Measurements from ENCODE around the gene WDR4. TPM values are rescaled to one million over a fixed set of nuclear protein-coding genes. Genes with fewer than 3 reads are reported as not detected.
"Not testable (repeated sequence)": the region's sequence is repeated elsewhere in the genome, so short reads cannot be mapped to it uniquely, and the experiment has no call there.

The WDR4 gene
- total RNA-seq, 4 donors from 2014 or later, result 13.0 to 30.6 (median 17.4) TPM

DNA sequence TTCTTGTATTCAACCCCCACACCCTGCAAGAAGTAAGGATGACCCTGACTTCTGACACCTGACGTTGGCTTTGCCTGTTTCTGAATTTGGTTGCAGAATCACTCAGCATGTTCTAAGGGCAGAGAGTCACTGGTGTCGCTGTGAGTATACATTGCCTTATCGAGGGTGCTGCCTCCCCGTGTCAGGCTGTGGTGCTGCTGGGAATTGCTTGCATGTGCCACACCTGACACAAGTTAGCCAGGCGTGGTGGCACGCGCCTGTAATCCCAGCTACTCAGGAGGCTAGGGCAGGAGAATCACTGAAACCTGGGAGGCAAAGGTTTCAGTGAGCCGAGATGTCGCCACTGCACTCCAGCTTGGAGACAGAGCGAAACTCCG, 45.9 kb downstream of the WDR4 start:
- no peak overlapping the region for H3K27ac ChIP-seq
- no peak for TF ChIP-seq POLR2A (IDR thresholded peaks at IDR 0.05)
- TF ChIP-seq, protein P1, sequence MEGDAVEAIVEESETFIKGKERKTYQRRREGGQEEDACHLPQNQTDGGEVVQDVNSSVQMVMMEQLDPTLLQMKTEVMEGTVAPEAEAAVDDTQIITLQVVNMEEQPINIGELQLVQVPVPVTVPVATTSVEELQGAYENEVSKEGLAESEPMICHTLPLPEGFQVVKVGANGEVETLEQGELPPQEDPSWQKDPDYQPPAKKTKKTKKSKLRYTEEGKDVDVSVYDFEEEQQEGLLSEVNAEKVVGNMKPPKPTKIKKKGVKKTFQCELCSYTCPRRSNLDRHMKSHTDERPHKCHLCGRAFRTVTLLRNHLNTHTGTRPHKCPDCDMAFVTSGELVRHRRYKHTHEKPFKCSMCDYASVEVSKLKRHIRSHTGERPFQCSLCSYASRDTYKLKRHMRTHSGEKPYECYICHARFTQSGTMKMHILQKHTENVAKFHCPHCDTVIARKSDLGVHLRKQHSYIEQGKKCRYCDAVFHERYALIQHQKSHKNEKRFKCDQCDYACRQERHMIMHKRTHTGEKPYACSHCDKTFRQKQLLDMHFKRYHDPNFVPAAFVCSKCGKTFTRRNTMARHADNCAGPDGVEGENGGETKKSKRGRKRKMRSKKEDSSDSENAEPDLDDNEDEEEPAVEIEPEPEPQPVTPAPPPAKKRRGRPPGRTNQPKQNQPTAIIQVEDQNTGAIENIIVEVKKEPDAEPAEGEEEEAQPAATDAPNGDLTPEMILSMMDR (IDR thresholded peaks at IDR 0.05), result no peak
- no peak for TF ChIP-seq EP300 (IDR thresholded peaks at IDR 0.05)
- peaks cover 0 to 5% (median 0%) of the 10 kb centered on the region in 4 donors for H3K4me1 ChIP-seq
- H3K4me3 ChIP-seq, result no peak overlapping the region
- peaks cover 0 to 38% of the 10 kb centered on the region in 2 donors for H3K27me3 ChIP-seq
- no peaks in the 10 kb centered on the region for H3K36me3 ChIP-seq
- no peak for DNase-seq (ENCODE audit: low spot score in 2 of 2)
- no peaks in the 10 kb centered on the region for H3K9me3 ChIP-seq
- 49 to 56% methylated on average over 11 of the region's 11 CpGs for WGBS, 2 donors

DNA sequence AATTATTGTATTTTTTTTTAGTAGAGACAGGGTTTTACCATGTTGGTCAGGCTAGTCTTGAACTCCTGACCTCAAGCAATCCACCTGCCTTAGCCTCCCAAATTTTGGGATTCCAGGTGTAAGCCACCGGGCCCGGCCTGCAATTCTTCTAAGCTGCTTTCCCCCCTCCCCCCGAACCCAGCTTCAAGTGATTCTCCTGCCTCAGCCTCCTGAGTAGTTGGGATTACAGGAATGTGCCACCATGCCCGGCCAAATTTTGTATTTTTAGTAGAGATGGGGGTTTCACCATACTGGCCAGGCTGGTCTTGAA, 47.1 kb downstream of the WDR4 start:
- not testable (repeated sequence) for H3K27ac ChIP-seq; H3K9me3 ChIP-seq; H3K4me1 ChIP-seq; H3K4me3 ChIP-seq; H3K36me3 ChIP-seq; DNase-seq (ENCODE audit: low spot score in 2 of 2)
- H3K27me3 ChIP-seq, result peaks cover 0 to 49% of the 10 kb centered on the region in 2 donors
- 86 to 92% methylated on average over 4 of the region's 4 CpGs for WGBS, 2 donors

DNA sequence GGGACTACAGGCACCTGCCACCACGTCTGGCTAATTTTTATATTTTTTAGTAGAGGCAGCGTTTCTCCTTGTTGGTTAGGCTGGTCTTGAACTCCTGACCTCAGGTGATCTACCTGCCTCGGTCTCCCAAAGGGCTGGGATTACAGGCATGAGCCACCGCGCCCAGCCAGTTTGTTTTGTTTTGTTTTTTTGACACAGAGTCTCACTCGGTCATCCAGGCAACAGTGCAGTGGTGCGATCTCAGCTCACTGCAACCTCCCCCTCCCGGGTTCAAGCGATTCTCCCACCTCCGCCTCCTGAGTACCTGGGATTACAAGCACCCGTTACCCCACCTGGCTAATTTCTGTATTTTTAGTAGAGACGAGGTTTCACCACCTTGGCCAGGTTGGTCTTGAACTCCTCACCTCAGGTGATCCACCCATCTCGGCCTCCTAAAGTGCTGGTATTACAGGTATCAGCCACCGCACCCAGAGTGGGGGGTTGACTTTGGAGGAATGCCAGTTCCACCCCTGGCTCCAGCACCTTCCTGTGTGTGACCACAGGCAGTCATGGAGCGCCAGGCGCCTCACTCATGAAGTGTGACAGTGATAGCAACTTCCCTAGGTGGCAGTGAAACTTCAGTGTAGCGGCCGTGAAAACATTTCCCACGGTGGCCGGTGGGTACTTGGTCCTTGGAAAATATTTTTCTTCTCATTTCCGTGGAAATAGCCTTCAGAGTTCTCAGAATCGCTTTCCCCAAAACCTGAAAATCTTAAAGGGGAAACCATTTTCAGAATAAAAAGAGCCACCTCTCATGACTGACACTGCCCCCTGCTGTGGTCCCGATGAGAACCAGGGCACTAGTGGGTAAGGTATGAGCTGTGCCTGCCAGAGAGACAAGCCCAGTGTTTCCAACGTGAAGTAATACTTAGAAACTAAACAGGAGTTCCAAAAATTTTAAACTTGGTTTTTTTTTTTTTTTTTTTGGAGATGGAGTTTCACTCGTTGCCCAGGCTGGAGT, 48.6 kb downstream of the WDR4 start:
- DNase-seq (ENCODE audit: low spot score in 2 of 2), result no peak
- WGBS, 2 donors, result 69 to 78% methylated on average over 25 of the region's 25 CpGs
- peaks cover 0 to 57% of the 10 kb centered on the region in 2 donors for H3K27me3 ChIP-seq
- no peak overlapping the region for H3K4me3 ChIP-seq
- no peak overlapping the region for H3K27ac ChIP-seq
- H3K36me3 ChIP-seq, result no peaks in the 10 kb centered on the region
- peaks cover 0 to 5% (median 0%) of the 10 kb centered on the region in 4 donors for H3K4me1 ChIP-seq
- peaks cover 0 to 9% (median 0%) of the 10 kb centered on the region in 4 donors for H3K9me3 ChIP-seq
- TF ChIP-seq, protein P1 (IDR thresholded peaks at IDR 0.05), result no peak
- TF ChIP-seq POLR2A (IDR thresholded peaks at IDR 0.05) (no peak), EP300 (IDR thresholded peaks at IDR 0.05) (no peak)

DNA sequence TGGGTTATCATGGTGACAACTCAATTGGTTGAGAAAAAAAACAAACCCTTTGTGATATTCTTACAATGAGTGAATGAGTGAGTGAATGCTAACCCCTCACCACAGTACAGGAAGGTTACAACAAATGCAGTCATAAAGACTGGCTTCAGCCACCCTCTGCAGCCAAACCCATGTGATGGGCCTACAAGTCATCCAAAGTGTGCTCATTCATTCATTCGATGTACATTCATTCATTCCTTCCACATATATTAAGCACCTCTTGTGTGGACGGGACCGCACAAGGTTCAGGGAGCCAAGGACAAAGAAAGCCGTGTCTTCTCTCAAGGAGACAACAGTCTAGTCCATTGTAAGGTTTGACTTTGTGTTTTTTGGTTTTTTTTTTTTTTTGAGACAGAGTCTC, 49.4 kb downstream of the WDR4 start:
- H3K36me3 ChIP-seq, result no peaks in the 10 kb centered on the region
- no peak overlapping the region for H3K27ac ChIP-seq
- no peak for DNase-seq (ENCODE audit: low spot score in 2 of 2)
- WGBS, 2 donors, result 87 to 89% methylated on average over 4 of the region's 4 CpGs
- no peak overlapping the region for H3K4me3 ChIP-seq
- TF ChIP-seq EP300 (IDR thresholded peaks at IDR 0.05), result no peak
- no peak for TF ChIP-seq POLR2A (IDR thresholded peaks at IDR 0.05)
- TF ChIP-seq, protein P1 (IDR thresholded peaks at IDR 0.05), result no peak
- peaks cover 0 to 9% (median 0%) of the 10 kb centered on the region in 4 donors for H3K9me3 ChIP-seq
- peaks cover 0 to 5% (median 0%) of the 10 kb centered on the region in 4 donors for H3K4me1 ChIP-seq
- H3K27me3 ChIP-seq, result peaks cover 0 to 57% of the 10 kb centered on the region in 2 donors

DNA sequence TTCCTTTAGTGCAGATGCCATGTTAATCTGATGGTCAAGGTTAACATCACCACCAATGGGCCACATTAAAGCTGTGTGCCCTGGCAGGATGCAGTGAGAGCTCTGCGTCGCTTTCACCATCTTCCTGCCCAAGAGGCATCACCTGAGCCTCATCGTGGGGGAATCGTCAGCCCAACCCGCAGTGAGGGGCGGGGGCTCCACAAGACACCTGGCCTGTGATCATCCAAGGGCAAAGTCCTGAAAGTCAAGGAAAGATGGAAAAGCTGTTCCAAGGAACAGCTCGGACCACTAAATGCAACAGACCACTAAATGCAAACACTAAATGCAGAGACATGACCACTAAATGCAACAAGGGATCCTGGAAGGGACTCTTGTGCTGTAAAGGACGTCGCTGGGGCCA, 49.9 kb downstream of the WDR4 start:
- Histone ChIP-seq H3K27ac (no peak overlapping the region), H3K36me3 (no peaks in the 10 kb centered on the region), H3K9me3 (peaks cover 0 to 9% (median 0%) of the 10 kb centered on the region in 4 donors), H3K27me3 (peaks cover 0 to 57% of the 10 kb centered on the region in 2 donors), H3K4me3 (no peak overlapping the region), H3K4me1 (peaks cover 0 to 5% (median 0%) of the 10 kb centered on the region in 4 donors)
- WGBS, 2 donors, result 86 to 92% methylated on average over 9 of the region's 9 CpGs
- DNase-seq (ENCODE audit: low spot score in 2 of 2), result no peak
- TF ChIP-seq, protein P1 (IDR thresholded peaks at IDR 0.05), result no peak
- no peak for TF ChIP-seq EP300 (IDR thresholded peaks at IDR 0.05)
- no peak for TF ChIP-seq POLR2A (IDR thresholded peaks at IDR 0.05)
